H7 (cell line): Measurements from ENCODE around the gene KCNC4. TPM values are rescaled to one million over a fixed set of nuclear protein-coding genes. Genes with fewer than 3 reads are reported as not detected.

ENCODE experiments used
- DNase-seq: peaks from one replicate; pipeline ENCODE4 v3.0.0; 2012
- H3K27me3 ChIP-seq: 2 replicates; pipeline ENCODE4 v1.6.0; 2011; ENCODE audit warnings: mild to moderate bottlenecking, low read length; ENCODE audit not compliant: control insufficient read depth, insufficient read depth
- H3K36me3 ChIP-seq: replicated peaks from 2 replicates; pipeline ENCODE4 v1.5.1; 2011; ENCODE audit warnings: low read length; ENCODE audit not compliant: control insufficient read depth, insufficient read depth
- H3K4me3 ChIP-seq: 2 replicates; pipeline ENCODE4 v1.5.1; 2011; ENCODE audit warnings: low read depth, mild to moderate bottlenecking, control low read depth, low read length, moderate library complexity; ENCODE audit not compliant: insufficient read depth
- total RNA-seq: library from RNA; depleted of rRNA; stranded (reverse); fragments of >200 nt; shearing (Covaris generic); gene quantifications from 2 replicates; pipeline ENCODE4 v1.2.3, GENCODE V29; 2014

KCNC4 gene
- total RNA-seq, 1 experiment from 2014 or later, result 3.3 TPM

DNA sequence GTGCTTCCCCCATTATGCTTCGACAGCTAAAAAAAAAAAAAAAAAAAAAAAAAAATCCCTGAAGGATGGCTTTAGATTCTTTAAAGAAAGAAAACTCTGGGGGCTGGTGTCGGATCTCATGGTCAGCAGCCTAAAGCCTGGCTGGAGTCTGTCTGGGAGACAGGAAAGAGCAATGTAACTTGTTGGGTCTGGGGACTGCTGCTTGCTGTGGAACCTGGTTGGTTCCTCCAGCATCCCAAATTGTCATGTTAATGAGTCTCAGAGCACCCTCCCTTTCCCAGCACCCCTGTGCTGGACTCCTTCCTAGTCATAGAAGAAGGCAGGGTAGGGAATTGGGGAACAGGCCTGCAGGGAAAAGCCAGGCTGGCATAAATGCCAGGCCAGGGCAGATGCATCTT lies 3.0 kb downstream of the KCNC4 start:
- no peak for DNase-seq
- Histone ChIP-seq H3K27me3 (peaks cover 34% of the 10 kb centered on the region), H3K4me3 (no peak overlapping the region)

DNA sequence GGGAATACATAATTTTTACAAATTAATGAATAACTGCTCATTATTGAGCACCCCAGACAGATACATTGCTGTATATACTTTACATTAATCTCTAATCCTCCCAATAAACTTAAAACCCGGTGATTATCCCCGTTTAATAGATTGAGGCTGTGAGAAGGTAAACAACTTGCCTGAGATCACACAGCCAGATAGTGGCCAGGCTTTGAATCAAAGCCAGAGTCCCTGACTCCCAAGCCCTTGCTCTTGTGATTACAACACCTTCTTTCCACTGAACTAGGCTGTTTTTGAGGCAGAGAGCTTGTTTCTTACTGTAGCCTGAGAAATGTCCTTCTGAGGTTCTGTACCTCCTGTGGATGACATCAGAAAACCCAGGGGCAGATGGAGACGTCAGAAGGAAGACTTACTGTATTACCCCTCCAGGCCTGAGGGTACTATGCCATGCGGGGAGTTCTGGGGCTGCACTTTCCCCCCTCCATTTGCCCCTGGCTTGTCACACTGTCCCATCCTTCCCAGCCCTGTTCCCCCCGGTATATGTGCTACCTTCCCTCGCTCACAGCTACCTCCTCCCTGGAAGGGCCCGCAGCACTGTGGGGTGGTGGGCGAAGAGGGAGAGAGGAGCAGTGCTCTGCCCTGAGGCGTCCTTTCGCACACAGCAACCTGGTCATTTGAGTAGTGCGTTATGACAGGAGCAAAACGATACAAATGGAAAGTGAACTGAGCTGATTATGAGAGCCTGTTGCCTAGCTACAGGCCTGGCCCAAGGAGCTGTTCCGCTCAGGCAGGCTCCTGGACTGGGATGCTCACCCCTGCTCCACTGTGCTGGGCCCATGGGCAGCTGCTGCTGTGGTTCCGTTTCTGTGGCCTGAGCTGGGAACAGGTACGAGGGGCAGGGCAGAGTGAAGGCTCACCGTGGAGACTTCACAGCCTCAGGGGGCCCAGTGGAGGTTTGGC lies 4.6 kb downstream of the KCNC4 start:
- Histone ChIP-seq H3K27me3 (peaks cover 22% of the 10 kb centered on the region), H3K4me3 (no peak overlapping the region), H3K36me3 (no peaks in the 10 kb centered on the region)
- DNase-seq, result no peak

More for the DNA sequence above, 3.0 kb downstream of the KCNC4 start:
- H3K36me3 ChIP-seq, result no peaks in the 10 kb centered on the region

DNA sequence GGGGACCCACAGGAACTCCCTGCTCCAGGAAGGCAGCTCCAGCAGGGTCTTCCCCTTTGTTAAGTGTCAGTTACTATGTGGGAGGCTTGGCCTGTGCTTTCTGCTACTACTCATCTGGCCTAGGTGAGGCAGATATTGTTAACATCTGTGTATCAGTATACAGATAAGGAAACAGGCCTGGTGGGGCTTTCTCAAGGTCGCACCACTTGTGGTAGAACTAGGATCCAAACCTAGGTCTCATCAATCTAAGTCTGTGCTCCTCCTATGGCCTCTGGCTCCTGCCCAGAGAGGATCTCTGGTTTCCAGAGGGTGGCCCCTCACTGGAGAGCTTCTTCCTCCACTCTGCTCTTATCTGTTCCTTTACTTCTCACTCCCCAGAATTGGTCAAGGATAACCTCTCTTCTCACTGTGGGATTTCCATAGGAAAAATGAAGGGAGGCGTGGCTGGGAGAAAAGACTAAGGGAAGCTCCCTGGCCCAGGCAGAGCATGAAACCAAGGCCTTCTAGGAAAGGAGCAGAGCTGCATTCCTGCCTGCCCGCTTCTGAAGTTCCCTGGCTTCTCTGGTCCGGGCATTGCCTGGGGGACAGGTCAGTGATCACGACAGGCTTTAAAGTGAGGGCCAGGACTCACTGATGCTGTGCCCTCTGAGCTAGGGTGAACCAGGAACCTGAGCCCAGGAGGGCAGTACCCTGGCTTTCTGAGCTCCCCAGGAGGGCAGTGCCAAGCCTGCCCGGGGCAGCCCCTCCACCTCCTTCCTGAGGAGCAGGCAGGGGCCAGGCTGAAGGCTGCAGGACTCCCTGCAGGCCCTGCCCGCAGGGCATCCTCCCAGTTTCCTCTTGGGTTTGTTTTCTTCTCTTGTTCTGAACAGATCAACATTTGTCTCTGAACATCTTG lies 5.8 kb downstream of the KCNC4 start:
- H3K4me3 ChIP-seq, result no peak overlapping the region
- DNase-seq, result no peak
- peaks cover 20% of the 10 kb centered on the region for H3K27me3 ChIP-seq
- H3K36me3 ChIP-seq, result no peaks in the 10 kb centered on the region

DNA sequence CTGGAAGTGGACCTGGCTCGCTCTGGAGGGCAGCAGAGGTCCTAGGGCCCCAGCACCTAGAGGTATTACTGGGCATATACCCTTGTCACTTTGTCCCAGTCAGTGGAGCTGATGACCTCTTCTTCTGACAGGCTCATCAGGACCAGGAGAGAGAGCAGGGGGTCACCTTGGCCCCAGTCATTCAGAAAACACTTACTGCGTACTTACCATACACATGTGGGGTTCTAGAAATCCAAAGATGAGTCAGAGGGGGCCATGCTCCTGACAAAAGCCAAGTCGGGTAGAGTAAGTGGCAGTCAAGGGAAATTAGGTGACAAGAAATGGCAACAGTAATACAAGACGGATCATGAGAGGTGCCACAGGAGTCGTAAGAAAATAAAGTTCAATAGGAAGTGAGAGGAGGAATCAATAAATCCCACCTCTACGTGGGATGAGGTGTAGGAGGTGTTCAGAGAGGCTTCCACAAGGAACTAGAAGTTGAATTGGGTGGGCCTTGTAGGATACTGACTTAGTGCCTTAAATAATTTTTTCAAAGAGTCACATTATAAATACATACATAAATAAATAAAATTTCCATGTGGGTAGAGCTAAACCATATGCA lies 6.8 kb downstream of the KCNC4 start:
- Histone ChIP-seq H3K36me3 (no peaks in the 10 kb centered on the region), H3K4me3 (no peak overlapping the region), H3K27me3 (peaks cover 9% of the 10 kb centered on the region)
- no peak for DNase-seq

DNA sequence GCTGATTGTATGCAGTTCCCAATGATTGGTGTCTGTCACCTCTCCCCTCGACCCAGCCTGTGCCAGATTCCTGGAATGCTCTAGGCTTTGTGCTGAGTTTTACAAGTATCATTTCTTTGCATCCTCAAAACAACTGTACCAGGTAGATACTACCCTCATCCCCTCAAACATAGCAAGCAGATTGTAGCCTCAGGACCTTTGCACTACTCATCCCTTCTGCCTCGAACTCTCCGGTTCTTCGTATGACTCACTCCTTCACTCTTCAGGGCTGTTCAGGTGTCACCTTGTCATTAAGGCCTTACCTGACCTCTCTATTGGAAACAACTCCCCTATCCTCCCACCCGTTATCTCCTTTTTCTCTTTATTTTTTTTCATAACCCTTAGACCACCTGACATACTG lies 8.0 kb downstream of the KCNC4 start:
- H3K27me3 ChIP-seq, result peaks cover 2% of the 10 kb centered on the region; the same call in 1 of the 2 replicates
- DNase-seq, result no peak
- H3K36me3 ChIP-seq, result no peaks in the 10 kb centered on the region
- no peak overlapping the region for H3K4me3 ChIP-seq

DNA sequence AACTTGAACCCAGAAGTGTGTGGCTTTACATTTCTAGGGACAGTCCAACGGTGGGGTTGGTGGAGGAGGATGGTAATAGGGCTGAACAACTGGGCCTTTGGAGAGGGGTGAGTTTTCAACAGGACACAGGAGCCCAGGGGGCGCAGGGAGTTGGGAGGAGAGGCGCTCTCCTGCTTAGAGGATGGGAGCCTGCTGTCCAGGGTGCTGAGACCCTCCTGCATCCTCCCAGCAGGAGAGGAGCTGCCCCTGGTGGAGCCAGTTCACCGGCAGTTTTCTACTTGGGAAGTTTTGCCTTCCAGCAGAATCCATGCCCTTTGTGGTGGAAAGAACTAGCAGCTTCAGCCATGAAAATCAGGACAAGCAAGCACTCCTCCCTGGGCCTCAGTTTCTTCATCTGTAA lies 8.6 kb downstream of the KCNC4 start:
- no peak overlapping the region for H3K4me3 ChIP-seq

DNA sequence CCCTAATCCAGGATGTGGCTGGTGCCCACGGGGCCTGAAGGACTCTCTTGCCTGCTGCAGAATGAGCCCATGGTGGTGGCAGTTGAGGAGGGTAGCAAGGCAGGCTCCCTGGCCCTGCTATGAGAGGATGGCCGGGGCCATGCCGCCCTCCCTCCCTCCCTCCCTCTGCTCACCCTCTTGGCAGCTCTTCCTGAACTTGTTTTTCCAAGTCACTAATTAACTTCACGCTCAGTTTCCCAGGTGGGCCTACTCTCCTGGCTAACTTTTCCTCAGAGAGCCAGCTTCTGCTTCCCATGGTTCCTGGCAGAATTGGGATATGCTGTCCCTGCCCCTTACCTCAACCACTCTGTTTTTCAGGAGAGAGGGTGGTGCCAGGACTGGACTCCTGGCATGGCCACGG lies 10.2 kb downstream of the KCNC4 start:
- 0 out of 2 replicates have a peak, but pooled peaks cover 1% of the 10 kb centered on the region for H3K36me3 ChIP-seq
- no peak for DNase-seq
- H3K4me3 ChIP-seq, result no peak overlapping the region
- no peaks in the 10 kb centered on the region; the same call in 1 of the 2 replicates for H3K27me3 ChIP-seq

More for the DNA sequence above, 8.6 kb downstream of the KCNC4 start:
- no peak for DNase-seq
- 0 out of 2 replicates have a peak, but pooled peaks cover 1% of the 10 kb centered on the region for H3K36me3 ChIP-seq
- peaks cover under 1% of the 10 kb centered on the region; the same call in 1 of the 2 replicates for H3K27me3 ChIP-seq

DNA sequence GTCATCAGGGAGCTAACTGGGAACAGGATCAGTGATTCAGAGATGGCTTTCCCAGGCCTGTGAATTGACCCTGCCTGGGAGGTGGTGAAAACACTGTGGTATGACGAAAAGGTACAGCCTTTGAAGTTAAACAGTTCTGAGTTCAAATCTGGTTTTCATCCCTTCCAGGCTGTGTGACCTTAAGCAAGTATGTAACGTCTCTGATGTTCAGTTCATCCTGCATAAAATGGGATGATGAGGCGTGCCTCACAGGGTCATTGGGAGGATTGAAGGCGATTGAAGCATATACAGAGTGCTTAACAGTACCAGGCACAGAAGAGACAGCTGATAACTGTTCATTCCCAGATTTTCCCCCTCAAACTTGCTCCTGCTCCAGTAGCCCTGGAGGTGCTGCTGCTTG lies 11.0 kb downstream of the KCNC4 start:
- Histone ChIP-seq H3K36me3 (0 out of 2 replicates have a peak, but pooled peaks cover 1% of the 10 kb centered on the region), H3K4me3 (no peak overlapping the region), H3K27me3 (no peaks in the 10 kb centered on the region; the same call in 1 of the 2 replicates)
- DNase-seq, result no peak

DNA sequence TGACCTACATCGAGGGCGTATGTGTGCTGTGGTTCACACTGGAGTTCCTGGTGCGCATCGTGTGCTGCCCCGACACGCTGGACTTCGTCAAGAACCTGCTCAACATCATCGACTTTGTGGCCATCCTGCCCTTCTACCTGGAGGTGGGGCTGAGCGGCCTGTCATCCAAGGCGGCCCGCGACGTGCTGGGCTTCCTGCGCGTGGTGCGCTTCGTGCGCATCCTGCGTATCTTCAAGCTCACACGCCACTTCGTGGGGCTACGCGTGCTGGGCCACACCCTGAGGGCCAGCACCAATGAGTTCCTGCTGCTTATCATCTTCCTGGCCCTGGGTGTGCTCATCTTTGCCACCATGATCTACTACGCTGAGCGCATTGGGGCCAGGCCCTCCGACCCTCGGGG lies 13.0 kb downstream of the KCNC4 start:
- H3K27me3 ChIP-seq, result no peaks in the 10 kb centered on the region; the same call in 1 of the 2 replicates
- no peak for DNase-seq
- H3K4me3 ChIP-seq, result no peak overlapping the region
- peaks cover 1% of the 10 kb centered on the region; the same call in 1 of the 2 replicates for H3K36me3 ChIP-seq

DNA sequence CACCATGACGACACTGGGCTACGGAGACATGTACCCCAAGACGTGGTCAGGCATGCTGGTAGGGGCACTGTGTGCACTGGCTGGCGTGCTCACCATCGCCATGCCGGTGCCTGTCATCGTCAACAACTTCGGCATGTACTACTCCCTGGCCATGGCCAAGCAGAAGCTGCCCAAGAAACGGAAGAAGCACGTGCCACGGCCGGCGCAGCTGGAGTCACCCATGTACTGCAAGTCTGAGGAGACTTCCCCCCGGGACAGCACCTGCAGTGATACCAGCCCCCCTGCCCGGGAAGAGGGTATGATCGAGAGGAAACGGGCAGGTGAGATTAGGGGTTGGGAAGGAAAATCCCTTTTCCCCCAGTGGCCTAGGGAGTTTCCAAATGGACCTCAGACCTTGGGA lies 13.5 kb downstream of the KCNC4 start:
- DNase-seq, result no peak
- peaks cover 1% of the 10 kb centered on the region; the same call in 1 of the 2 replicates for H3K36me3 ChIP-seq
- no peaks in the 10 kb centered on the region; the same call in 1 of the 2 replicates for H3K27me3 ChIP-seq
- no peak overlapping the region for H3K4me3 ChIP-seq

DNA sequence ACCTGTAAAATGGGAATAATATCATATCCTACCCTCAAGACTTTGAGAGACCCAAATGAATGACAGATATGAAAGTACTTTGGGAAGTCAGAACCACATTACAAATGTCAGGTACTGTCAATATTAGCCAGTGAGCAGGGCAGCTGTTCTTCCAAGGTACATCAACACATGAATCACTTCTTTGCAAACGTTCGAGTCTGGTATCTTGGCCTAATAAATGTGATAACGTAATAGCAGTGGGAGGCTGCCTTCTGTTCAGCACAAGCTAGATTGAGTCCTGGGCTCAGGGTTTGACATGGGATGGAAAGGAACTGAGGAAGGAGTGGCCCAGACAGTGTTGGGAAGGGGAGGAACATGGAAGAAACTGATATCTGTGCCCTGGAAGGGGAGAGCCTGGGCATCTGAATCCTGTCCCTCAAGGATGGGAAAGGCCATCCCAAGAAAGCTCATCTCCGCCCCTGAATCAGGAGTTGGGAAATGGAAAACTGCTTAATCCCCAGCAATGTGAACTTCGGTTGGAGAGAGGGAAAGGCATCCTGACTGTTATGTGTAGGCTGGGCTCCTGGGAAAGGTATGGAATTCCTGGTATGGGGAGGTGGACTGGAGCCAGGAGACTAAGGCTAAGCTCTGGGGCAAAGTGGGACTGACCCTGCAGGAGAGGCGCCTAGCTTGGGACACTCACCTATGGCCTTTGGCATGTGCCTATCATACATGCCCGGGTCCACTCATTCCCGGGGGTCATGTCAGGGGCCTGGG lies 14.3 kb downstream of the KCNC4 start:
- no peak overlapping the region for H3K4me3 ChIP-seq
- H3K36me3 ChIP-seq, result peaks cover 1% of the 10 kb centered on the region; the same call in 1 of the 2 replicates
- no peaks in the 10 kb centered on the region for H3K27me3 ChIP-seq
- no peak for DNase-seq

DNA sequence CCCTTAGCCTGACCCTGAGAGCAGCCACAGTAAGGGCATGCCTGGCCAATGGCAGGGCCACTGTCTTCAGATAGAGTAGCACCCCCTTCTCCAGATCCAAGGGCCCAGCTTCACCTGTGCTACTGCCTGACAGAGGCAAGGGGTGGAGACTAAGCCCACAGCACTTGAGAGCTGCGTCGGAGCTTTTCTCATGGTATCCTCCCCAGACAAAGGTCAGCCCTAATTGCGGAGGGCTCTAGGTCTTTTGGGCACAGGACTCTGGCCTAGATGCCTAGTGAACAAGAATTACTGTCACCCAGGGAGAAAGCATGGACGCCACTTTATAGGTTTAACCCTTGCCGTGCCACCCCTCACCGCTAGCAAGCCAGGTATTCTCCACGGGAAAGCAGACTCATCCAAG lies 15.1 kb downstream of the KCNC4 start:
- H3K27me3 ChIP-seq, result no peaks in the 10 kb centered on the region
- no peak for DNase-seq
- H3K4me3 ChIP-seq, result no peak overlapping the region
- H3K36me3 ChIP-seq, result peaks cover 1% of the 10 kb centered on the region; the same call in 1 of the 2 replicates

DNA sequence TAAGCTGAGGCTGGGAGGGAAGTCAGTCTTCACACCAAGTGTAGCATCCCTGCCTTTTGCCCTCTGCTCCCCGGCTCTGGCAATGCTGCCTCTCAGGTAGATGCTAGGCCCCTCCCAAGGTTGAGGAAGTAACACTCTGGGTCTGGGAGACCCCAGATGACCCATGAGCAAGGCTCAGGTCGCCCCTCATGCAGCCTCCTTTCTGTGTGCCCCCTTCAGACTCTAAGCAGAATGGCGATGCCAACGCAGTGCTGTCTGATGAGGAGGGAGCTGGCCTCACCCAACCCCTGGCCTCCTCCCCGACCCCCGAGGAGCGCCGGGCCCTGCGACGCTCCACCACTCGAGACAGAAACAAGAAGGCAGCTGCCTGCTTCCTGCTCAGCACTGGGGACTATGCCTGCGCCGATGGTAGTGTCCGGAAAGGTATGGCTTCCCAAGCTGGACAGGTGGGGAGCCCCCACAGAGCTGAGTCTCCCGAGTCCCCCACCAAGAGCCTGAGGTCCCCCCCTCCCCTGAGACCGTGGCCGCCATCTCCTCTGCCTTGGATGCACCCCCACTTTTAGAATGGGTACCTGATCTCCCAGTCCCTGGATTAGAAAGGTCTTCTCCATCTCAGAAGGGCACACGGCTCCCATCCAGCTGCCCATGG lies 15.8 kb downstream of the KCNC4 start:
- Histone ChIP-seq H3K36me3 (peaks cover 1% of the 10 kb centered on the region; the same call in 1 of the 2 replicates), H3K27me3 (no peaks in the 10 kb centered on the region), H3K4me3 (no peak overlapping the region)
- DNase-seq, result no peak
